Upper lobe of left lung (tissue), 4 donors: ENCODE measurements around the gene AKIRIN2.

ENCODE experiments used
- EP300 ChIP-seq, 4 donors: sonication (generic); formaldehyde crosslinking; IDR thresholded peaks; one replicate each; pipeline ENCODE4 v1.5.1; 2017; ENCODE audit warnings: antibody characterized with exemption in 4 of 4, control low read depth in 2 of 4
- POLR2A ChIP-seq, 4 donors: fragments of 450-650 bp; IDR thresholded peaks; one replicate each; pipeline ENCODE4 v1.5.1; 2016 to 2017; ENCODE audit warnings: antibody characterized with exemption in 4 of 4, mild to moderate bottlenecking in 2 of 4
- POLR2AphosphoS5 ChIP-seq, 2 donors: sonication (generic); formaldehyde crosslinking; IDR thresholded peaks; one replicate each; pipeline ENCODE4 v1.5.1; 2017; ENCODE audit warnings: antibody characterized with exemption in 2 of 2
- TF ChIP-seq, protein P1 (sequence below), 6 experiments: fragments of 450-650 bp in 4 of 6; fragments of 200-600 bp in 2 of 6; sonication (generic) in 2 of 6; IDR thresholded peaks; one replicate each; pipeline ENCODE4 v1.5.1; 2016 to 2019; ENCODE audit warnings: antibody characterized with exemption in 6 of 6

DNA sequence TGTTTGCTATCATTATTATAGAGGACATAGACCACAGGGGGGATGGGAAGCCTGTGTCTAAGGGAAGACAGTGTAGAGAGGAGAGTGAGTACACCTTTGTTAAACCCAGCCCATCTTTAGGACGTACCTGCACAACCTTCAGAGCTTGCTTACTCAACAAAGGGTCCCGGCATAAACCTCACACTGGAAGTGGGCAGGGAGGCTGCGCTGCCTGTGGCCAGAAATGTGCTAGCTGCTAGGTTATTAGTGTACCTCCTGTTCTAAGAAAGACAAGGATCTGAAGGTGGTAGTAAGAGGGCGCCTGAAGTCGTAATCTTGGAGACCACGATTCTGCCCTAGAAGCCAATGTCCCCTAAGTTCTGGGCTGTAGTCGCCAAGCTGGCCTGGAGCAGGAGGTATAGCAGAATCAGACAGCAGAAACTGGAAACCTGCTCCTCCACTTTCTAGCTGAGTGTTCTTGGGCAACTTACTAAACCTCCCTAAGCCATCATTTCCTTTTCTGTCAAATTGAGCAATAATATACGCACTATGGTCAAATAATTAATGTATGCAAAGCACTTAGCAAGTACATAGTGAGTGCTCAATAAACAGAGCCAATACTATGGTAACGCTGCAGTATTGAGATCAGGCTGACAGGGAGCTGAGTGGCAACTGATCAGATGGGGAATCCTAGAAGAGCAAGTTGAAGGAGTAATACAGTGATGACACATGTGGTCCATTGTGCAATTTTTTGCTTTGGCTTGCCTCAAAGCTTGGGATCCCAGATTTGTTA lies 16.8 kb upstream of the AKIRIN2 start:
- TF ChIP-seq, protein P1, sequence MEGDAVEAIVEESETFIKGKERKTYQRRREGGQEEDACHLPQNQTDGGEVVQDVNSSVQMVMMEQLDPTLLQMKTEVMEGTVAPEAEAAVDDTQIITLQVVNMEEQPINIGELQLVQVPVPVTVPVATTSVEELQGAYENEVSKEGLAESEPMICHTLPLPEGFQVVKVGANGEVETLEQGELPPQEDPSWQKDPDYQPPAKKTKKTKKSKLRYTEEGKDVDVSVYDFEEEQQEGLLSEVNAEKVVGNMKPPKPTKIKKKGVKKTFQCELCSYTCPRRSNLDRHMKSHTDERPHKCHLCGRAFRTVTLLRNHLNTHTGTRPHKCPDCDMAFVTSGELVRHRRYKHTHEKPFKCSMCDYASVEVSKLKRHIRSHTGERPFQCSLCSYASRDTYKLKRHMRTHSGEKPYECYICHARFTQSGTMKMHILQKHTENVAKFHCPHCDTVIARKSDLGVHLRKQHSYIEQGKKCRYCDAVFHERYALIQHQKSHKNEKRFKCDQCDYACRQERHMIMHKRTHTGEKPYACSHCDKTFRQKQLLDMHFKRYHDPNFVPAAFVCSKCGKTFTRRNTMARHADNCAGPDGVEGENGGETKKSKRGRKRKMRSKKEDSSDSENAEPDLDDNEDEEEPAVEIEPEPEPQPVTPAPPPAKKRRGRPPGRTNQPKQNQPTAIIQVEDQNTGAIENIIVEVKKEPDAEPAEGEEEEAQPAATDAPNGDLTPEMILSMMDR (IDR thresholded peaks at IDR 0.05), result no peak
- peak; percentile 32 to 66 for TF ChIP-seq POLR2AphosphoS5 (IDR thresholded peaks at IDR 0.05)
- TF ChIP-seq EP300 (IDR thresholded peaks at IDR 0.05), result peak in 3 of 4 donors; percentile 28 to 55 (median 52)
- TF ChIP-seq POLR2A (IDR thresholded peaks at IDR 0.05), result peak in 1 of 4 donors; percentile 28
